HG03039 (cell line): ENCODE measurements around the gene SCO2.
"Not testable (repeated sequence)": the region's sequence is repeated elsewhere in the genome, so short reads cannot be mapped to it uniquely, and the experiment has no call there.

Source experiments
- ATAC-seq: cut with Tn5 transposase; IDR thresholded peaks from one replicate; pipeline ENCODE4 v1.9.1; 2021; ENCODE audit warnings: mild to moderate bottlenecking, moderate library complexity; ENCODE audit not compliant: unreplicated experiment

The SCO2 gene

GRCh38 chr22:50551160-50551752 is 25.9 kb upstream of the SCO2 start:
- ATAC-seq: no peak

GRCh38 chr22:50550395-50550794 is 25.0 kb upstream of the SCO2 start:
- ATAC-seq: no peak

GRCh38 chr22:50548921-50549790 is 23.8 kb upstream of the SCO2 start:
- no peak for ATAC-seq

GRCh38 chr22:50548040-50548920 is 22.9 kb upstream of the SCO2 start:
- no peak for ATAC-seq

- no peak for ATAC-seq
These were observed 22.0 kb upstream of the SCO2 start for GRCh38 chr22:50547263-50547985.

- no peak for ATAC-seq
These were observed 21.2 kb upstream of the SCO2 start for GRCh38 chr22:50546326-50547262.

- ATAC-seq: no peak
These were observed 20.3 kb upstream of the SCO2 start, which contains the start of gene KLHDC7B for GRCh38 chr22:50545522-50546325. Gene KLHDC7B, plus strand, starts transcription at chr22:50545899. Its CDS starts 345 bp downstream, at chr22:50546244.

- no peak for ATAC-seq
These were observed 19.4 kb upstream of the SCO2 start for GRCh38 chr22:50544746-50545253.

- ATAC-seq: no peak
These were observed 18.8 kb upstream of the SCO2 start for GRCh38 chr22:50544078-50544745.

- ATAC-seq: no peak
These were observed 17.1 kb upstream of the SCO2 start for GRCh38 chr22:50542416-50542927.

GRCh38 chr22:50541667-50542026 is 16.2 kb upstream of the SCO2 start:
- not testable (repeated sequence) for ATAC-seq

- no peak for ATAC-seq
These were observed 15.0 kb upstream of the SCO2 start for GRCh38 chr22:50540381-50540780.

GRCh38 chr22:50537765-50538164 is 12.4 kb upstream of the SCO2 start:
- ATAC-seq: no peak

- no peak for ATAC-seq
These were observed 10.8 kb upstream of the SCO2 start for GRCh38 chr22:50536226-50536625.

GRCh38 chr22:50535113-50535512 is 9.7 kb upstream of the SCO2 start:
- no peak for ATAC-seq

GRCh38 chr22:50533856-50534711 is 8.7 kb upstream of the SCO2 start:
- ATAC-seq: not testable (repeated sequence)
